GM12865 (cell line): Measurements from ENCODE around the gene ARID3A.

Experiments used
- DNase-seq: peaks from one replicate; pipeline ENCODE4 v3.0.0; 2010; ENCODE audit warnings: low read depth
- H3K4me3 ChIP-seq: 2 replicates; pipeline ENCODE4 v1.5.1; 2011; ENCODE audit warnings: mild to moderate bottlenecking, low read depth, low read length, control low read depth
- TF ChIP-seq, protein P1 (sequence below): IDR thresholded peaks from 2 replicates; pipeline ENCODE4 v1.5.1; 2011; ENCODE audit warnings: low read length, control low read depth, low read depth, inconsistent platforms; ENCODE audit not compliant: insufficient read depth; ENCODE audit errors: missing control alignments

Gene ARID3A

GRCh38 chr19:1008268-1009040 is 82.6 kb downstream of the ARID3A start:
- DNase-seq, result no peak
- TF ChIP-seq, protein P1, sequence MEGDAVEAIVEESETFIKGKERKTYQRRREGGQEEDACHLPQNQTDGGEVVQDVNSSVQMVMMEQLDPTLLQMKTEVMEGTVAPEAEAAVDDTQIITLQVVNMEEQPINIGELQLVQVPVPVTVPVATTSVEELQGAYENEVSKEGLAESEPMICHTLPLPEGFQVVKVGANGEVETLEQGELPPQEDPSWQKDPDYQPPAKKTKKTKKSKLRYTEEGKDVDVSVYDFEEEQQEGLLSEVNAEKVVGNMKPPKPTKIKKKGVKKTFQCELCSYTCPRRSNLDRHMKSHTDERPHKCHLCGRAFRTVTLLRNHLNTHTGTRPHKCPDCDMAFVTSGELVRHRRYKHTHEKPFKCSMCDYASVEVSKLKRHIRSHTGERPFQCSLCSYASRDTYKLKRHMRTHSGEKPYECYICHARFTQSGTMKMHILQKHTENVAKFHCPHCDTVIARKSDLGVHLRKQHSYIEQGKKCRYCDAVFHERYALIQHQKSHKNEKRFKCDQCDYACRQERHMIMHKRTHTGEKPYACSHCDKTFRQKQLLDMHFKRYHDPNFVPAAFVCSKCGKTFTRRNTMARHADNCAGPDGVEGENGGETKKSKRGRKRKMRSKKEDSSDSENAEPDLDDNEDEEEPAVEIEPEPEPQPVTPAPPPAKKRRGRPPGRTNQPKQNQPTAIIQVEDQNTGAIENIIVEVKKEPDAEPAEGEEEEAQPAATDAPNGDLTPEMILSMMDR, result no peak
- no peak overlapping the region for H3K4me3 ChIP-seq

- no peak overlapping the region for H3K4me3 ChIP-seq
- TF ChIP-seq, protein P1, result no peak
- no peak for DNase-seq
These were observed 83.5 kb downstream of the ARID3A start for GRCh38 chr19:1009041-1009980.

DNA sequence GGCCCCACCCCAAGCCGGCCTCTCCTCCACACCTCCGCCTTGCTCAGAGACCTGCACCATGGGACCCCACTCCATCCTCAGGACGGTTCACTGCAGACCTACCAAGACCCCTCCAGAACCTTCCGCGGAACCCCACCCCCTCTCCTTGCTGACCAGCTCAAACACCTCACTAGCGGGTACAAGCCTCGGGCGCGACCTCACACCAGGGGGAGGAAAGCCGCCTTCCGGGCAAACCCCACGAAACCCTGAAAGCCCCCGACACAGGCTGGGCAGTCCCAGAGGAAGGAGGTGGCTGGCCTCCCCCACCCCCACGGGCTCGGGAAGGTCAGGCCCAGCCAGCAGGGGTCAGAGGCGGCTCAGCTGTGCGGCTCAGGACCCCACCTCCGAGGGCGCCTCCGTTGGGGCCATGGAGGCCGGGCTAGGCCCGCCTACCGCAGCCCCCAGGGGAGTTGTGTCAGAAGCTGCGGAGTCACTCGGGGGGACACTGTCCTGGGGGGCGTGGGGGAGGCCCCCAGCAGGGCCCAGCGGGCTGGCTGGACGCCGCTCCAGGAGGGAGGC is 84.2 kb downstream of the ARID3A start:
- no peak overlapping the region for H3K4me3 ChIP-seq
- TF ChIP-seq, protein P1, result no peak
- no peak for DNase-seq

DNA sequence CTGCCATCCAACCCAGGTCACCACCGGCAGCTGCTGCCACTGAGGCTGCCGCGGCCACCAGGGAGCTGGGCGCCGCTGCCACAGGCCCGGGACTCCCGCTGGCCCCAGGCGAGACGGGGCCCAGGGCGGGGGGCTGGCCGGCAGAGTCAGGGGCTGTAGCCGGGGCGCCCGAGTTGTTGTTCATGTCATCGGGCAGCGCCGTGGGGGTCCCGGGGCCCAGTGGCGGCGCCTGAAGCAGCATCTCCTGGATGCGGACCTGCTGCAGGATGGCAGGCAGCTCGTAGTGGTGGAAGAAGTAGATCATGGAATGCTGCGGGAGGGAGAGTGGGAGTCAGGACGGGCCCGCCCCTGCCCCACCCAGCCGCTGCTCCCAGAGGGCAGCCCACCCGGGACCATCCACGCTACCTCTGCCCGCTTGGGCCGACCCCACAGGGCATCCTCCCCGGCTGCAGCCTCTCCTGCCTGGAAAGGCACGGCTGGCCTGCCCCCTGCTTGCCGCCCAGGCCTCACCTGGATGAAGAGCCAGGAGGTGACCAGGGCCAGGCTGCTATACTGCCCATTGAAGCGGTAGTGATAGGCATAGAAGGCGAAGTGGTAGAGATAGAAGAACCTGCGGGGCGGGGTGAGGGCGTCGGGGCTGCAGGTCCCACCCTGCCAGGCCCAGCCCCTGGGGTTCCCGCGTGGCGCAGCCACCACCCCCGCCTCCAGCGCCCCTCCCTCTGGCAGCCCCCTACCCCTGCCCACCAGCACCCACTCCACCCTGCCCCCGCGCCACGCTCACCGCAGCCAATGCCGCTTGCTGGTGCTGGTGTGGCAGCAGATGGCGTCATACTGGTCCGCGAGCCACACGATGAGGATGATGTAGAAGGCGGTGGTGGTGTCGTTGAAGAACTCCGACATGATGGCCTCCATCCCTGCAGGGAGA is 85.0 kb downstream of the ARID3A start:
- H3K4me3 ChIP-seq, result no peak overlapping the region
- no peak for DNase-seq
- TF ChIP-seq, protein P1, result no peak

- no peak for DNase-seq
- no peak overlapping the region for H3K4me3 ChIP-seq
- TF ChIP-seq, protein P1, result no peak
These were observed 86.0 kb downstream of the ARID3A start for GRCh38 chr19:1011831-1012333.

GRCh38 chr19:1012334-1012733 is 86.5 kb downstream of the ARID3A start:
- TF ChIP-seq, protein P1, result no peak
- no peak overlapping the region for H3K4me3 ChIP-seq
- no peak for DNase-seq
